Neural progenitor cell (in vitro differentiated cells): Measurements from ENCODE around the gene ITPK1. TPM values are rescaled to one million over a fixed set of nuclear protein-coding genes. Genes with fewer than 3 reads are reported as not detected.

ENCODE experiments used
- DNase-seq: peaks from one replicate; pipeline ENCODE4 v3.0.0-alpha.2; 2016; ENCODE audit warnings: low spot score
- H2AFZ ChIP-seq: fragments of 200-600 bp; sonication (generic); replicated peaks from 2 replicates; pipeline ENCODE4 v1.6.1; 2016; ENCODE audit warnings: antibody characterized with exemption
- H3F3A ChIP-seq: fragments of 200-600 bp; sonication (generic); 2 replicates; pipeline ENCODE4 v1.6.1; 2016; ENCODE audit warnings: antibody characterized with exemption, low read depth
- H3K27ac ChIP-seq: fragments of 200-600 bp; sonication (generic); 2 replicates; pipeline ENCODE4 v1.5.1; 2016; ENCODE audit warnings: mild to moderate bottlenecking
- H3K27me3 ChIP-seq: fragments of 200-600 bp; sonication (generic); 2 replicates; pipeline ENCODE4 v1.6.1; 2016; ENCODE audit warnings: mild to moderate bottlenecking, moderate library complexity
- H3K36me3 ChIP-seq: fragments of 200-600 bp; sonication (generic); 2 replicates; pipeline ENCODE4 v1.5.1; 2016
- H3K4me1 ChIP-seq: fragments of 200-600 bp; sonication (generic); 2 replicates; pipeline ENCODE4 v1.6.1; 2016; ENCODE audit warnings: mixed run types
- H3K4me2 ChIP-seq: fragments of 200-600 bp; sonication (generic); 2 replicates; pipeline ENCODE4 v1.6.1; 2016
- H3K4me3 ChIP-seq: fragments of 200-600 bp; sonication (generic); 2 replicates; pipeline ENCODE4 v1.5.1; 2016
- H3K79me2 ChIP-seq: fragments of 200-600 bp; sonication (generic); 2 replicates; pipeline ENCODE4 v1.6.1; 2016; ENCODE audit warnings: low read depth
- H3K9ac ChIP-seq: fragments of 200-600 bp; sonication (generic); 2 replicates; pipeline ENCODE4 v1.6.1; 2016
- H3K9me3 ChIP-seq: fragments of 200-600 bp; sonication (generic); 2 replicates; pipeline ENCODE4 v1.5.1; 2016; ENCODE audit warnings: low read depth
- H4K20me1 ChIP-seq: fragments of 200-600 bp; sonication (generic); 2 replicates; pipeline ENCODE4 v1.6.1; 2016; ENCODE audit warnings: low read depth
- H3K27ac Mint-ChIP-seq: 3 replicates; pipeline ENCODE4 v1.8.0; 2021; ENCODE audit warnings: mixed read lengths
- H3K27me3 Mint-ChIP-seq: 2 replicates; pipeline ENCODE4 v1.8.0; 2022; ENCODE audit warnings: low read depth, mild to moderate bottlenecking, inconsistent platforms, moderate library complexity, mixed read lengths; ENCODE audit not compliant: insufficient read depth
- H3K36me3 Mint-ChIP-seq: 3 replicates; pipeline ENCODE4 v1.8.0; 2021; ENCODE audit warnings: mixed read lengths
- H3K4me1 Mint-ChIP-seq: 3 replicates; pipeline ENCODE4 v1.8.0; 2021; ENCODE audit warnings: mixed read lengths
- H3K4me3 Mint-ChIP-seq: 3 replicates; pipeline ENCODE4 v1.8.0; 2021; ENCODE audit warnings: mild to moderate bottlenecking, moderate library complexity, mixed read lengths
- H3K9me3 Mint-ChIP-seq: 3 replicates; pipeline ENCODE4 v1.8.0; 2020; ENCODE audit warnings: mixed read lengths
- CTCF ChIP-seq: fragments of 200-600 bp; sonication (generic); IDR thresholded peaks from 2 replicates; pipeline ENCODE4 v1.5.1; 2017; ENCODE audit warnings: antibody characterized with exemption, mild to moderate bottlenecking
- EZH2 ChIP-seq: fragments of 200-600 bp; sonication (generic); IDR thresholded peaks from 2 replicates; pipeline ENCODE4 v1.6.1; 2017; ENCODE audit warnings: antibody characterized with exemption, mild to moderate bottlenecking, moderate library complexity
- EZH2phosphoT487 ChIP-seq: fragments of 200-600 bp; sonication (generic); IDR thresholded peaks from 2 replicates; pipeline ENCODE4 v1.6.1; 2017; ENCODE audit warnings: antibody characterized with exemption
- total RNA-seq: library from RNA; depleted of rRNA; stranded (reverse); fragments of >200 nt; gene quantifications from 2 replicates; pipeline ENCODE4 v1.2.3, GENCODE V29; 2015; ENCODE audit warnings: low replicate concordance

The ITPK1 gene
- total RNA-seq, 1 donor from 2014 or later, result 25.8 TPM

DNA sequence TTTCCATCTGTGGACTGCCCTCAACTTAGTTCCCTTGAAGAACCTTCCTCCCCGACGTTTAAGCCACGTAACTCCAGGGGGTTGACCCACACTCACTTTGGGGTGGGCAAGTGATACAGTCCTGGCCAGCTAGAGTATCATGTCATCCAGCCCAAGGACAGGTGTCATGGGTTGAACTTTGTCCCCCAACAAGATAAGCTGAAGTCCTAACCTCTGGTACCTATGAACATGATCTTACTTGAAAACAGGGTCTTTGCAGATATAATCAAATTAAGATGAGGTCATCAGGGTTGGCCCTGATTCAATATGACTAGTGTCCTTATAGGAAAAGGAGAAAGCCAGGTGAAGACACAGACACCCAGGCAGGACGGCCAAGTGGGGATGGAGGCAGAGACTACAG is 68.6 kb downstream of the ITPK1 start:
- H3K27me3 ChIP-seq, result peaks cover 33% of the 10 kb centered on the region
- H3K4me1 Mint-ChIP-seq, result peaks cover 55% of the 10 kb centered on the region
- no peak overlapping the region for H3K27ac ChIP-seq

DNA sequence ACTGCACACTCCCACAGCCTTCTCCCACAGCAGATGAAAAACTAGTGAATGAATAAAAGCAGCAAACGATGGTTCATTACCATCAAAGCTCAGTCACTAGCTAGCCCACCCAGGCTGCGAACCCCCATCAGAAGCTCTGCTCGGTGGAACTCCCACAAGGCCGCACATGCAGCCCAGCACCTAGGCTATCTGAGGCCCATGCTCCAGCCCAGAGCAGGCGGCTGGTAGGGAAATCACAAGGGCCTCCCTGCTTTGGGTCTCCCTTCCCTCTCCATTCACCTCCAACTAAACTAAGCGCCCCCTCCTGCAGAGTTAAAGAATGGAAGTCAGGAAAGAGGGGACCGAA is 69.0 kb downstream of the ITPK1 start:
- no peaks in the 10 kb centered on the region for H3K36me3 ChIP-seq
- peaks cover 48% of the 10 kb centered on the region for H3K27me3 Mint-ChIP-seq
- DNase-seq, result no peak
- H3K4me1 ChIP-seq, result peaks cover 44% of the 10 kb centered on the region
- peaks cover 99% of the 10 kb centered on the region for H4K20me1 ChIP-seq
- H3F3A ChIP-seq, result peaks cover 16% of the 10 kb centered on the region
- peaks cover 6% of the 10 kb centered on the region for H3K9me3 Mint-ChIP-seq
- no peaks in the 10 kb centered on the region for H3K9me3 ChIP-seq
- no peak overlapping the region for H3K27ac Mint-ChIP-seq
- H3K4me3 ChIP-seq, result no peak overlapping the region
- no peak overlapping the region for H3K4me3 Mint-ChIP-seq
- H3K4me1 Mint-ChIP-seq, result peaks cover 55% of the 10 kb centered on the region
- no peak overlapping the region for H3K9ac ChIP-seq
- peaks cover 33% of the 10 kb centered on the region for H3K27me3 ChIP-seq
- no peak overlapping the region for H3K27ac ChIP-seq
- no peaks in the 10 kb centered on the region for H3K36me3 Mint-ChIP-seq
- TF ChIP-seq EZH2phosphoT487 (no peak), EZH2 (no peak), CTCF (no peak)
- peaks cover 14% of the 10 kb centered on the region for H3K79me2 ChIP-seq
- H3K4me2 ChIP-seq, result no peak overlapping the region
- no peak overlapping the region for H2AFZ ChIP-seq

More for the DNA sequence above, 68.6 kb downstream of the ITPK1 start:
- Histone ChIP-seq H3K9me3 (no peaks in the 10 kb centered on the region), H3F3A (peaks cover 20% of the 10 kb centered on the region), H3K36me3 (no peaks in the 10 kb centered on the region), H2AFZ (no peak overlapping the region), H3K4me1 (peaks cover 44% of the 10 kb centered on the region), H3K79me2 (peaks cover 14% of the 10 kb centered on the region), H3K4me3 (no peak overlapping the region), H3K4me2 (no peak overlapping the region), H4K20me1 (peaks cover 98% of the 10 kb centered on the region), H3K9ac (no peak overlapping the region)
- no peak overlapping the region for H3K27ac Mint-ChIP-seq
- no peaks in the 10 kb centered on the region for H3K36me3 Mint-ChIP-seq
- no peak for DNase-seq
- H3K9me3 Mint-ChIP-seq, result peaks cover 6% of the 10 kb centered on the region
- H3K27me3 Mint-ChIP-seq, result peaks cover 47% of the 10 kb centered on the region
- no peak overlapping the region for H3K4me3 Mint-ChIP-seq
- TF ChIP-seq EZH2phosphoT487 (no peak), EZH2 (no peak), CTCF (no peak)

DNA sequence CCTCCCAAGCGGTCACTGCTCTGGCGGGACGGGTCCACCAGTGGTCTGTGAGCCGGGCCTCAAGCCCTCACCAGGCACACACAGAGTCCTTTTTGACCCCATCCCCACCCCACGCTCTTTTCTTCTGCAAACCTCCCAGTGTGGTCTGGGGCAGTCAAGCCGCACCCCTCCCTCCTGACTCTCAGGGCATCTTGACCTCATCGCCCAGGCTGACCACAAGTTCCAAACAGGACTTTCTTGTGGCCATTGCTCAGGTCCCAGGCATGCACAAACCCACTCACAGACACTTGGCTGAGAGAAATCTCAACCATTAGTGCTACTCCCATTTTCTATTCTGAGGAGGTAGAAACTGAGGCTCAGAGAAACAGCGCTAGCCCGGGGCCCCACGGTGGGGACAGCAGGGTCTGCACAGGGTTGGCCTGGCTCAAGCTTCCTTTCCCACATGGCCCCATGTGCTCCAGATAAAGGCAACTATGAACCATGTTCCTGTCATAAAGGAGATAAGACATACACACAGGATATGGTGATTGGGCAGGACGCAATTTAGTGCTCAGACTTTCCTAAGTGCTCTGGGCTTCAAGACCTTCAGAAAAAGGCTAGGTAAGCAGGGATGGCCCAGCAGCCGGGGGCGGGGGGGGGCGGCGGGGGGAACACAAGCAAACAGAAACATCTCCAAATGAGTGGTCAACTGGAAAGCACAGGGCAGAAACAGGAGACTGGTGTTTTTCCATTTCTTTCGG is 69.6 kb downstream of the ITPK1 start:
- H3K79me2 ChIP-seq, result peaks cover 14% of the 10 kb centered on the region
- TF ChIP-seq EZH2 (no peak), CTCF (no peak), EZH2phosphoT487 (no peak)
- no peak overlapping the region for H3K4me3 ChIP-seq
- peaks cover 48% of the 10 kb centered on the region for H3K27me3 Mint-ChIP-seq
- peaks cover 44% of the 10 kb centered on the region for H3K4me1 ChIP-seq
- no peak for DNase-seq
- no peak overlapping the region for H3K27ac ChIP-seq
- peaks cover 6% of the 10 kb centered on the region for H3K9me3 Mint-ChIP-seq
- H2AFZ ChIP-seq, result no peak overlapping the region
- no peak overlapping the region for H3K4me3 Mint-ChIP-seq
- no peaks in the 10 kb centered on the region for H3K36me3 ChIP-seq
- H3K4me2 ChIP-seq, result no peak overlapping the region
- peaks cover 59% of the 10 kb centered on the region for H3K4me1 Mint-ChIP-seq
- no peaks in the 10 kb centered on the region for H3K36me3 Mint-ChIP-seq
- no peaks in the 10 kb centered on the region for H3K9me3 ChIP-seq
- H3F3A ChIP-seq, result peaks cover 17% of the 10 kb centered on the region
- peaks cover 33% of the 10 kb centered on the region for H3K27me3 ChIP-seq
- no peak overlapping the region for H3K27ac Mint-ChIP-seq
- H4K20me1 ChIP-seq, result peaks cover 99% of the 10 kb centered on the region
- H3K9ac ChIP-seq, result no peak overlapping the region
